NB4 (cell line): Measurements from ENCODE around the gene PECR.
A peak's percentile ranks its signal among the peaks of the same experiment; 100 is the strongest.

ENCODE experiments used
- DNase-seq: peaks from one replicate; pipeline ENCODE4 v3.0.0; 2010; ENCODE audit warnings: low read depth
- H3K4me3 ChIP-seq: one replicate; pipeline ENCODE4 v1.5.1; 2011; ENCODE audit warnings: mild to moderate bottlenecking, low read depth, low read length, moderate library complexity
- CTCF ChIP-seq: IDR thresholded peaks from one replicate; pipeline ENCODE4 v1.5.1; 2012; ENCODE audit warnings: low read depth, low read length
- MAX ChIP-seq: IDR thresholded peaks from 2 replicates; pipeline ENCODE4 v1.6.1; 2011; ENCODE audit warnings: low read depth, low read length
- MYC ChIP-seq: IDR thresholded peaks from 2 replicates; pipeline ENCODE4 v1.6.1; 2011; ENCODE audit warnings: low read depth, low read length
- POLR2A ChIP-seq: IDR thresholded peaks from 2 replicates; pipeline ENCODE4 v1.6.1; 2011; ENCODE audit warnings: mild to moderate bottlenecking; ENCODE audit not compliant: insufficient read length; ENCODE audit errors: extremely low read depth

The PECR gene

GRCh38 chr2:216044883-216045486 is 36.6 kb downstream of the PECR start:
- DNase-seq = no peak
- no peak overlapping the region for H3K4me3 ChIP-seq
- TF ChIP-seq POLR2A = no peak
- TF ChIP-seq MAX = no peak
- TF ChIP-seq MYC = no peak
- no peak for TF ChIP-seq CTCF

GRCh38 chr2:216043949-216044348 is 37.7 kb downstream of the PECR start:
- TF ChIP-seq MAX = no peak
- no peak for TF ChIP-seq CTCF
- no peak for TF ChIP-seq MYC
- TF ChIP-seq POLR2A = no peak
- H3K4me3 ChIP-seq = no peak overlapping the region
- no peak for DNase-seq

GRCh38 chr2:216041438-216041837 is 40.2 kb downstream of the PECR start:
- TF ChIP-seq MAX (no peak), POLR2A (no peak), CTCF (no peak), MYC (no peak)
- DNase-seq = no peak
- H3K4me3 ChIP-seq = no peak overlapping the region

- no peak for TF ChIP-seq MYC
- no peak for DNase-seq
- no peak overlapping the region for H3K4me3 ChIP-seq
Measured at GRCh38 chr2:216039918-216040317, 41.7 kb downstream of the PECR start.

- H3K4me3 ChIP-seq = no peak overlapping the region
- TF ChIP-seq MAX = no peak
- TF ChIP-seq CTCF = peak; percentile 93
- TF ChIP-seq POLR2A = no peak
- DNase-seq = peak; percentile 81
Measured at GRCh38 chr2:216034065-216034464, 47.5 kb downstream of the PECR start.

- no peak for TF ChIP-seq MYC
- TF ChIP-seq MAX = no peak
- no peak overlapping the region for H3K4me3 ChIP-seq
- no peak for DNase-seq
Measured at GRCh38 chr2:216033403-216033802, 48.2 kb downstream of the PECR start.

- TF ChIP-seq MAX (no peak), CTCF (no peak), POLR2A (no peak), MYC (no peak)
- H3K4me3 ChIP-seq = no peak overlapping the region
- DNase-seq = no peak
Measured at GRCh38 chr2:216031960-216032689, 49.5 kb downstream of the PECR start.
